VCaP (cell line): Measurements from ENCODE around the gene TMEM270.

Source experiments
- H3K27ac ChIP-seq: fragments of 450-650 bp; 2 replicates; pipeline ENCODE4 v1.5.1; 2017
- CTCF ChIP-seq: fragments of 450-650 bp; conservative IDR thresholded peaks from 2 replicates; pipeline ENCODE4 v1.5.1; 2017; ENCODE audit warnings: mild to moderate bottlenecking, moderate library complexity

TMEM270 gene

GRCh38 chr7:73908123-73908611, 47.2 kb downstream of the TMEM270 start:
- TF ChIP-seq CTCF, result no peak
- H3K27ac ChIP-seq, result no peak overlapping the region

GRCh38 chr7:73909051-73909941, 48.3 kb downstream of the TMEM270 start:
- no peak overlapping the region for H3K27ac ChIP-seq
- no peak for TF ChIP-seq CTCF

GRCh38 chr7:73909996-73910395, 49.0 kb downstream of the TMEM270 start:
- TF ChIP-seq CTCF, result no peak
- H3K27ac ChIP-seq, result no peak overlapping the region

- no peak overlapping the region for H3K27ac ChIP-seq
- TF ChIP-seq CTCF, result no peak
Observed at GRCh38 chr7:73912223-73912622, 51.3 kb downstream of the TMEM270 start.
